Fibroblast of skin of abdomen (primary cell): Measurements from ENCODE around the gene PTPN4.

Experiments used
- DNase-seq: peaks from one replicate; pipeline ENCODE4 v3.0.0-alpha.2; 2013

Gene PTPN4

GRCh38 chr2:119734047-119734446, 25.7 kb upstream of the PTPN4 start:
- DNase-seq = no peak

- no peak for DNase-seq
These were observed 24.2 kb upstream of the PTPN4 start for GRCh38 chr2:119735565-119735964.

GRCh38 chr2:119736021-119736420, 23.7 kb upstream of the PTPN4 start:
- DNase-seq = no peak

GRCh38 chr2:119739580-119740255, 20.0 kb upstream of the PTPN4 start:
- no peak for DNase-seq

GRCh38 chr2:119741001-119741400, 18.7 kb upstream of the PTPN4 start:
- no peak for DNase-seq

- DNase-seq = no peak
These were observed 17.9 kb upstream of the PTPN4 start for GRCh38 chr2:119741868-119742267.

DNA sequence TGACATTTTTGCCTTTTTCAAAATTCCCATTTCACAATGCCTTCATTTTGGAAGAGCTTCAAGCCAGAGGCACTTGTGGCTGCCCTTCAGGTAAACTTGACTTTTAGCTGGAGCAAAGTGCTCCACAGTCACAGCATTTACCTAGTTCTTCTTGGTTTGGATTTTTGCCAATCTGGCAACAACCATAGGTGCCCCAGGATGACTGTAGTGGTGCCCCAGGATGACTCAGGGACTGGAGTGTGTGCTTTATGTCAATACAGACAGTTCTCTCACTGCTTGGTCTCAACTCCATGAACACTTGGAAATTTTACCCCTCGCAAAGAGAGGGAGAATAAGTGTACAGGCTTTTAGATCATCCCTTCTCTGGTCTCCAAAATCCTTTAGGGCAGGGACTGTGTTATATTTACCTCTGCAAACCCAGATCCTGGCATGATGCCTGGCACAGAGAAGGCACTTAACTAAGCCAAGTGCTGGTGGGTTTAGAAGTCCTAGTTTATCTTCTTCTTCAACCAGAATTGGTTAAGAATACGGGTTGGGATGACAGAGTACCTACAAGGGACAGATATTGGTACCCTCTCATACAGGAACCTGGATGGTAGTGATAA, 15.3 kb upstream of the PTPN4 start:
- no peak for DNase-seq

DNA sequence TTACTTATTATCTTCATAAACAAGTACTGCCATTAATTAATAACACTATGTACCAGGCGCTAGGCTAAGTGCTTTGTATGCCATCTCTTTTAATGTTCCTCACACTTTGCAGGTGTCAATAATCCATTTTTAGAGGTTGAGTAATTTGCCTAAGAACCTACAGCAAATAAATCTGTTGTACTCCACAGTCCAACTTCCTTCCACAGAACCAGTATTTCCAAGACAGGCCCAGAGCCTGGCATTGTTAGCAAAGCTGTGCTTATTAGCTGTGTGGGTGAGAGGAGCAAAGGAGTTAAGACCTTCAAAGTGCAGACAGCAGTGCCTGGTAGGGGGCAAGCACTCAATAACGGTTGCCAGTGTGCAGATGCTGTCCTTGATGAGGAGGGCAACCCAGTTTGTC, 14.2 kb upstream of the PTPN4 start:
- DNase-seq = no peak

- DNase-seq = no peak
These were observed 12.7 kb upstream of the PTPN4 start for GRCh38 chr2:119746836-119747686.

DNA sequence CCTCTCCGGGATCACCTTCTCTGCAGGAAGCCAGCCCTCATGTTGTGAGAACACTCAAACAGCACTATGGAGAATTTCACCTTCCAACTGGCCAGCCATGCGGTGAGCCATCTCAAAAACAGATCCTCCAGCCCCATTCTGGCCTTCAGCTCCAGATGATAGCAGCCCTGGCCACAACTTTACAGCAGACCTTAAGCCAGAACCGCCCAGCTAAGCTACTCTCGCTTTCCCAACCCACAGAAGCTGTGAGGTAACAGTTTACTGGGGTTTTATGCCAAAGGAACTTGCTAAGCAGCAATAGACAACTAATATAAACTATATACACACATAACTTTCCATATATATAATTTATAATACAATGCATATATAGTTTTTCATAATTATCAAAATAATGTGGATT, 11.6 kb upstream of the PTPN4 start:
- no peak for DNase-seq

- peak; percentile 77 for DNase-seq
These were observed 10.2 kb upstream of the PTPN4 start for GRCh38 chr2:119749477-119750012.

DNA sequence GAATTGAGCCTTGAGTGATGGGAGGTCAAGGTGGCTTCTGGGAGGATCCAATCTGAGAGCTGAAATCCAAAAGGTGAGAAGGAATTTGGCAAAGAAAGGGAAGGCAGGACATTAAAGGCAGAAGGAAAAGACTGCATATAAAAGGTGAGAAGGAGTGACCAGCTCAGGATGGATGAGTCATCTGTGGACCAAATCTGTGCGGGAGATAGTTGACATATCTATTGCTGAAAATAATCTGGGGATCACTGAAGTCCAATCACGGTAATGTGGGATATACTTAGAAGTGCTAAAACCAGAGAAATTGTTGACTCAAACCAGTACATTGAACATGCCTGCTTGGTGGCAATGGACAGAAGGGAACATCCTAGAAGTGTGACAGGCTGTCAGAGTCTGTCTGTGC, 8.0 kb upstream of the PTPN4 start:
- no peak for DNase-seq

DNA sequence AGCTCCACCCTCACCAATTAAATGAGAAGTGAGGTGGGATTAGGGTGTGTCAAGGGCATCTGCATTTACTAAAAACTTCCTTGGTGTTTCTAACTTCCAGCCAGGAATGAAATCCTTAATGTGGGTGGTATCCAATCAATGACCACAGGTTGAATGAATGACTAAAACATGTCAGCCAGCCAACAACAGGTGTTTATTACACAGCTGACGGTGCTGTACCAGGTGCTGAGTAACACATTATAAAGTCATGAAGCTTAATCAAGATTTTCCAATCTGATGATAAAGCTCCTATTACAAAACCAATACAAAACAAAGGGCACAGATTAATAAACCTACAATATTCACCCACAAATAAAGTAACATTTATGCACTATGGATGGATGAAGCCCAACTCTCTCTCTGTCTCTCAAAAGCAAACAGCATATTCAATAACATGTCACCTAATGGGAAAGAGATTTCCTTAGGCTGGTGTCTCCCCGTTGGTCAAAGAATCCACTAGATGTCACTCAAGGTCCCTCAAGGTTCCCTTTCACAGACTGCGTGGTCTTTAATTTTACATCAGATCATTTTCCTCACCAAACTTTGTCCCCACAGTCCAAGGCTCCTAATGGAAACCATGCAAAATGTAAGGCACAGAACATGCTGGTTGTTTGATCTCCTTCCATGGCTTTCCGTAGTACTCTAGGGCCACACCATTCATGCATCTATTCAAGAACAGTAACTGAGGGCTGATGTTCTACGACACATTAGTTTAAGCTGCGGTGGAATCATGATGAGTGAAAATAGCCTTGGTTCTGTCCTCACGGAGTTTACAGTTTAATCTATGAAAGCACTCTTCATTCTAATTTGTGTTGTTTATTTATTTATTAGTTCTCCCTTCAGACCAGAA, 6.4 kb upstream of the PTPN4 start:
- DNase-seq = peak; percentile 44

- DNase-seq = no peak
These were observed 5.8 kb upstream of the PTPN4 start for GRCh38 chr2:119753930-119754321.

DNA sequence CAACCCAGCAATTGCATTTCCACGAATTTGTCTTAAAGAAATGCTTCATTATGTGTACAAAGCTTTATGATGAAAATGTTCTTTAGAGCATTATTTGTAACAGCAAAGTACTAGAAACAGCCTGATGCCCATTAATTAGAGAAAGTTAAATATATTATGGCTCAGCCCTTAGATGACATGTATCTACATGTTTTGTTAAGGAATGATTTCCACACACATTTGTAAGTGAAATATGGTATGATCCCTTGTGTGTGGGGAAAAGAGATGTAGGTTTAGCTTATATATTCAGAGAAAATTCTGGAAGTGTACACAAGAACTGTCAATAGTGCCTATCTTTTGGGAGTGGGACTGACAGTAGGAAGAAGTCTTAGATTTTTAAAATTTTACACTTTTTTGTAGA, 3.8 kb upstream of the PTPN4 start:
- DNase-seq = no peak

- peak; percentile 54 for DNase-seq
These were observed 2.9 kb upstream of the PTPN4 start for GRCh38 chr2:119756837-119757236.

DNA sequence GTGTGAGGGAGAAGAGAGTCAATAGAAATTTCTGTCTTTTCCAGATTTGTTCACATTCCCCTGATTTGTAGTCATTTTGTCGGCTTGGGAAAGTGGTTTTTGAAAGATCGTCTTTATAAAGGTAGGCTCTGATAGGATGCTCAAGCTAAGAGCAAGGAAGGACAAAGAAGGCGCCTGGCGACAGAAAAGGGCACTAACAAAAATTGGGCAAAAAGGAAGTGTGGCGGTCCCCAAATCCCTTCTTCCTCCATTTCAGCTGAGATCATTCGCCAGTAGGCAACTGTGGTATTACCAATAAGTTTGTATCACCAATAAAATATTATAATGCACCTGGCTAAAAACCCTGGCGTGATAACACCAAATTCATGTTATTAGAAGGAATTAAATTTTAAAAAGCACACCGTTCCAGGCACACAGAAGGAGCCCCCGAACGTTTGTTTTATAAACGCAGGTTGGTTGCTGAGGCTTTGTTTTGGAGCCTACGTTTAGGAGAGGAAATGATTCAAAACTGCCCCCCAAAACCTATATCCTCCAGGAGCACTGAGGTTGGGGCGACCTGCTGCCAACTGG, 756 bp upstream of the PTPN4 start:
- no peak for DNase-seq

- DNase-seq = no peak
These were observed 674 bp downstream of the PTPN4 start for GRCh38 chr2:119760237-119760955.

DNA sequence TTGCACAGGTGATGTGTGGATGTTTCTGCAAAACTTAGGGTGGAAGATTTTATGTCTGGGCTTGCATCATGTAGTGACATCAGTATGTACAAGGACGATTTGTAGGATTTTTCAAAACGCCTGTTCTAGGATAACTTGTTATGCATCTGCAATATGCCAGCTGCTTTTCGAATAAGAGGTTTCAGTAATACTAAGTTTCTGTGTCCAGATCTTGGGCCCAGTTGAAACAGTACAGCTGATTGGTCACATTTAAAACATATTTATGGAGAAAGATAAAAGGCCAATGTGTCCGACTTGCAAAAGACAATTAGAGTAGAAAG, 1.2 kb downstream of the PTPN4 start:
- no peak for DNase-seq

DNA sequence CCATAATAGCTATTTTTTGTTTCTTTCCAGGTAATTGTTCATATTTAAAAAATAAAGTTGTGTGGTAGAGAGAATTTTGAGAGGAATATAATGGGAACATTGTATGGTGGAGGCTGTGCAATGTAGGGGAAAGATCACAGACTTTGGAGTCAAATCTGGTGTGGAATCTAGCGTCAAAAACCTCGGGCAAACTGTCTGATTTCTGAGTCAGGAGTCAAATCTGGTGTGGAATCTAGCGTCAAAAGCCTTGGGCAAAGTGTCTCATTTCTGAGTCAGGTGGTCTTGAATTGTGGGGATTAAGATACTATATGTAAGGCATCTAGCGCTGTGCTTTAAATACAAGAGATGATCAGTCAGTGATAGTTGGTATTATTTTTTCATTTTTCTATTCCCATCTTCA, 5.1 kb downstream of the PTPN4 start:
- no peak for DNase-seq

- no peak for DNase-seq
These were observed 5.8 kb downstream of the PTPN4 start for GRCh38 chr2:119765433-119766002.
